Measurements from ENCODE around the gene MIPOL1. TPM values are rescaled to one million over a fixed set of nuclear protein-coding genes. Genes with fewer than 3 reads are reported as not detected.

The MIPOL1 gene
- total and polyA plus RNA-seq, 2 of the 13 experiments (the other 11 are each of a cell fraction or from before 2014, with no cell fraction given), result 8.6 to 34.2 TPM

DNA sequence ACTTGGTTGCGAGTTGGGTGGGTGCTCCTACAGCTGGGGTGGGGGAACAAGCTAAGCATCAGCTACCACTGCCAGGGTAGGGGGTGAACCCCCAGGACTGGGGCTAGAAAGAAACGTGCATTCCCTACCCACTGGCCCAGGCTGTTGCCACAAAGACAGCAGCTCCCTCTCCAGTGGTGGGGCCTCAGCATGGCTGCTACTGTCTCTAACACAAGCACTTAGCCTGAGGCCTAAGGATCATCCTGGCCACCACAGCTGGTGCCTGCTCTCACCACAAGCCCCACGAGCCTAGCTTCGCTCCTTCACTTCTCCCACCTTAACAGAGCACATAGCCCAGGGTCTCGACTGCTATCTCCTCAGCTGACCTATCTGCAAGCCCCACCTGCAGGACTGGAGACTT lies 44.3 kb upstream of the MIPOL1 start:
- Histone ChIP-seq H3K9me3 (ENCODE audit: low read length) (peaks cover 4% of the 10 kb centered on the region; the same call in 1 of the 2 replicates), H4K20me1 (ENCODE audit: insufficient read depth, low read length) (no peaks in the 10 kb centered on the region), H3K27me3 (ENCODE audit: control insufficient read depth in 1 of 2, insufficient read depth in 2 of 2, low read length in 2 of 2) (no peaks in the 10 kb centered on the region), H3K4me2 (ENCODE audit: low read depth, low read length) (no peak overlapping the region), H3K79me2 (ENCODE audit: insufficient read depth, low read length) (no peaks in the 10 kb centered on the region), H3K27ac (ENCODE audit: extremely low read length, insufficient read depth, low read length) (no peak overlapping the region), H3K9ac (ENCODE audit: insufficient read depth, low read depth, low read length) (no peak overlapping the region), H3K4me3 (replicated peaks in 1 of 3; ENCODE audit: insufficient read depth in 1 of 3, low read depth in 2 of 3, low read length in 3 of 3) (no peak overlapping the region), H2AFZ (ENCODE audit: low read length) (no peak overlapping the region), H3K36me3 (replicated peaks in 1 of 2; ENCODE audit: control insufficient read depth in 1 of 2, insufficient read depth in 2 of 2, low read length in 2 of 2) (no peaks in the 10 kb centered on the region), H3K4me1 (ENCODE audit: insufficient read depth, low read length) (no peaks in the 10 kb centered on the region)
- ATAC-seq, result peak; percentile 66
- FAIRE-seq, result no peak
- intact Hi-C loops (cut with micrococcal nuclease; ENCODE audit: unreplicated experiment) (no loop called here), in situ Hi-C loops (cut with HindIII; ENCODE audit: extremely low pct_ligation_motif_present, low pct_unique_long_range_greater_than_20kb) (loop anchor here (5.0 kb wide), 1 partner anchor 506 kb away; no protein-coding TSS in a partner anchor)
- WGBS (ENCODE audit: low lambda C conversion rate), result 8% methylated on average over 5 of the region's 5 CpGs
- TF ChIP-seq, protein P1, sequence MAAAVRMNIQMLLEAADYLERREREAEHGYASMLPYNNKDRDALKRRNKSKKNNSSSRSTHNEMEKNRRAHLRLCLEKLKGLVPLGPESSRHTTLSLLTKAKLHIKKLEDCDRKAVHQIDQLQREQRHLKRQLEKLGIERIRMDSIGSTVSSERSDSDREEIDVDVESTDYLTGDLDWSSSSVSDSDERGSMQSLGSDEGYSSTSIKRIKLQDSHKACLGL (CRISPR knock-in tag; IDR thresholded peaks at IDR 0.05), result 0 out of 2 replicates have a peak, but pooled peaks have one; percentile 32
- TF ChIP-seq HES4 (CRISPR knock-in tag; IDR thresholded peaks at IDR 0.05; ENCODE audit: borderline replicate concordance), result 0 out of 2 replicates have a peak, but pooled peaks have one; percentile 37
- TF ChIP-seq KDM5B (CRISPR knock-in tag; IDR thresholded peaks at IDR 0.05; ENCODE audit: borderline replicate concordance), result peak; percentile 37; the same call in 1 of the 2 replicates
- 0 out of 2 replicates have a peak, but pooled peaks have one; percentile 36 for TF ChIP-seq ZNF619 (CRISPR knock-in tag; IDR thresholded peaks at IDR 0.05)
- TF ChIP-seq SMARCC2 (IDR thresholded peaks at IDR 0.05), result no peak
- TF ChIP-seq ZFP36 (IDR thresholded peaks at IDR 0.05; ENCODE audit: borderline replicate concordance, low read depth, low read length, partially characterized antibody), result no peak
- TF ChIP-seq ZNF776 (CRISPR knock-in tag; IDR thresholded peaks at IDR 0.05), result 0 out of 2 replicates have a peak, but pooled peaks have one; percentile 24
- no peak for TF ChIP-seq ZNF44 (CRISPR knock-in tag; IDR thresholded peaks at IDR 0.05)
- TF ChIP-seq NFRKB (IDR thresholded peaks at IDR 0.05), result no peak
- TF ChIP-seq ZNF274 (CRISPR knock-in tag; IDR thresholded peaks at IDR 0.05), result 0 out of 2 replicates have a peak, but pooled peaks have one; percentile 9
- TF ChIP-seq SMAD1 (CRISPR knock-in tag; IDR thresholded peaks at IDR 0.05; ENCODE audit: borderline replicate concordance, low read depth), result no peak
- TF ChIP-seq GATA4 (IDR thresholded peaks at IDR 0.05; ENCODE audit: borderline replicate concordance, low read depth), result no peak
- CTCF ChIA-PET (ENCODE audit: low intra/inter-chr PET ratio, low total read pairs), result no interaction called here
- BruUV-seq (replicated peaks), result no TSS peak
- POLR2A ChIA-PET, result interaction anchor here (1.1 kb wide), 1 partner anchor 19 kb away, joined by 3 read pairs; the partner anchor contains the start of gene SLC25A21
- DNase-seq (ENCODE audit: low spot score), result no peak
